SIG-M5 treated with dmso at 0.1 percent for 504 hours (cell line): ENCODE results near the gene USP17L26.
"Not testable (repeated sequence)": the region's sequence is repeated elsewhere in the genome, so short reads cannot be mapped to it uniquely, and the experiment has no call there.

Experiments
- DNase-seq: peaks from one replicate; lab custom pipeline; 2025; ENCODE audit not compliant: unreplicated experiment; lab: John Stamatoyannopoulos, UW

The USP17L26 gene, protein sequence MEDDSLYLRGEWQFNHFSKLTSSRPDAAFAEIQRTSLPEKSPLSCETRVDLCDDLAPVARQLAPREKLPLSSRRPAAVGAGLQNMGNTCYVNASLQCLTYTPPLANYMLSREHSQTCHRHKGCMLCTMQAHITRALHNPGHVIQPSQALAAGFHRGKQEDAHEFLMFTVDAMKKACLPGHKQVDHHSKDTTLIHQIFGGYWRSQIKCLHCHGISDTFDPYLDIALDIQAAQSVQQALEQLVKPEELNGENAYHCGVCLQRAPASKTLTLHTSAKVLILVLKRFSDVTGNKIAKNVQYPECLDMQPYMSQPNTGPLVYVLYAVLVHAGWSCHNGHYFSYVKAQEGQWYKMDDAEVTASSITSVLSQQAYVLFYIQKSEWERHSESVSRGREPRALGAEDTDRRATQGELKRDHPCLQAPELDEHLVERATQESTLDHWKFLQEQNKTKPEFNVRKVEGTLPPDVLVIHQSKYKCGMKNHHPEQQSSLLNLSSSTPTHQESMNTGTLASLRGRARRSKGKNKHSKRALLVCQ

GRCh38 chr4:9334358-9334757 lies at the start of gene USP17L26:
Gene USP17L26 (plus strand): TSS chr4:9334658. CDS start chr4:9334658, 0 bp downstream.
- DNase-seq, result not testable (repeated sequence)

GRCh38 chr4:9324191-9324590 lies 10.3 kb upstream of the USP17L26 start:
- not testable (repeated sequence) for DNase-seq

- DNase-seq, result not testable (repeated sequence)
Measured at GRCh38 chr4:9324865-9325264, 9.6 kb upstream of the USP17L26 start, which contains the start of gene USP17L24. Gene USP17L24 (plus strand): TSS chr4:9325165. CDS start chr4:9325165, 0 bp downstream.

GRCh38 chr4:9329611-9330010 lies 4.8 kb upstream of the USP17L26 start, which contains the start of gene USP17L25:
Gene USP17L25 (plus strand): TSS chr4:9329911. CDS start chr4:9329911, 0 bp downstream.
- DNase-seq, result not testable (repeated sequence)

- DNase-seq, result not testable (repeated sequence)
Measured at GRCh38 chr4:9339103-9339502, 4.6 kb downstream of the USP17L26 start, which contains the start of gene USP17L5. Gene USP17L5 (plus strand): TSS chr4:9339403. CDS start chr4:9339403, 0 bp downstream.

GRCh38 chr4:9343848-9344247 lies 9.4 kb downstream of the USP17L26 start, which contains the start of gene USP17L27:
Gene USP17L27 (plus strand): TSS chr4:9344148. CDS start chr4:9344148, 0 bp downstream.
- not testable (repeated sequence) for DNase-seq

GRCh38 chr4:9348593-9348992 lies 14.1 kb downstream of the USP17L26 start, which contains the start of gene USP17L28:
Gene USP17L28 (plus strand): TSS chr4:9348893. CDS start chr4:9348893, 0 bp downstream.
- not testable (repeated sequence) for DNase-seq

GRCh38 chr4:9350866-9351265 lies 16.4 kb downstream of the USP17L26 start:
- not testable (repeated sequence) for DNase-seq

GRCh38 chr4:9353338-9353737 lies 18.9 kb downstream of the USP17L26 start, which contains the start of gene USP17L29:
Gene USP17L29 (plus strand): TSS chr4:9353638. CDS start chr4:9353638, 0 bp downstream.
- not testable (repeated sequence) for DNase-seq

GRCh38 chr4:9362829-9363228 lies 28.4 kb downstream of the USP17L26 start, which contains the start of gene USP17L30:
Gene USP17L30 (plus strand): TSS chr4:9363129. CDS start chr4:9363129, 0 bp downstream.
- not testable (repeated sequence) for DNase-seq

- not testable (repeated sequence) for DNase-seq
Measured at GRCh38 chr4:9379881-9380280, 45.4 kb downstream of the USP17L26 start.

DNA sequence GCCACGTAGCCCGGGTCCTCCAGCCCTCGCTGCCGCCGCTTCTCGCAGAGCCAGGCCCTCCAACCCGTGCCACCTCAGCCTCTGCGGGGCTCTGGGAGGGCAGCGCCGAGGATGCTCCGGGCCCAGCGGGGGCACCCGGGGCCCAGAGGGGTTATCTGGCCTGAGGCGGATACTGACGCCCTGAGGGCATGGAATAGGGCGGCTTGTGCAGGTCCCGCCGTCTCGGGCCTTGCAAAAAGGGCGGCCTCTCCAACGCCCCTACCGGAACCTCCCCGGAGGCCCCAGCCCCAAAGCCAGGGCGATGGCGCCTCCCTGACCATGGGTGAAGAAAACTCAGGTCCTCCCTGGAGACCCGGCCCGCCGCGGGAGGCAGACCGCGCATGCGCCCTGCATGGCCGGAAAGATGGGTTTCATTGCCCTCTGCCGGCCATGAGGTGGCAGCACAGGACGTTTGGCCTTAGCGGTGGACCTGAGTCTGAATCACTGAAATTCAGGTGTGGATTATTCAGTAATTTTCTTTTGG lies 46.6 kb downstream of the USP17L26 start:
- DNase-seq, result not testable (repeated sequence)

DNA sequence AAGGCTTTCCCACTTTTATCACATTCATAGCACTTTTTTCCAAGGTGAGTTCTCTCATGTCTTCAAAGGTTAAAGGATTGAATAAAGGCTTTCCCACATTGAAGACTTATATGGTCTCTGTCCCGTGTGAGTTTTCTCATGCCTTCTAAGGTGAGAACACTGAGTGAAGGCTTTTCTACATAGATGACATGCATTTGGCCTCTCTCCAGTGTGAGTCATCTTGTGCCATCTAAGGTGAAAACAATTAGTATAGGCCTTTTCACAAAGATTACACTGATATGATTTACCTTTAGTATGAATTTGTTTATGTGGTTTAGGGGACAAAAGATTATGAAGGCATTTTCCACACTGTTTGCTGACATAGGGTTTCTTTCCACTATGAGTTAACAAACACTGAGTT lies 49.7 kb downstream of the USP17L26 start:
- no peak for DNase-seq
